Stimulated activated CD8-positive, alpha-beta memory T cell treated with anti-CD3 and anti-CD28 coated beads, Interleukin-7, amount 100 ng/mL, for 1 hour (primary cell): ENCODE results near the gene AKT1S1.
A peak's percentile ranks its signal among the peaks of the same experiment; 100 is the strongest.

Experiments
- DNase-seq, 2 donors: peaks; one replicate each; pipeline ENCODE4 v3.0.0-alpha.2; 2020; ENCODE audit warnings: low read depth in 2 of 2

The AKT1S1 gene

GRCh38 chr19:49869009-49869483, 8.1 kb downstream of the AKT1S1 start:
- DNase-seq = no peak

GRCh38 chr19:49866933-49867782, 10.0 kb downstream of the AKT1S1 start, which contains the start of gene PNKP:
Gene PNKP, minus strand, starts transcription at chr19:49867576. Its CDS starts 372 bp downstream, at chr19:49867204.
- peak; percentile 68 to 80 for DNase-seq

DNA sequence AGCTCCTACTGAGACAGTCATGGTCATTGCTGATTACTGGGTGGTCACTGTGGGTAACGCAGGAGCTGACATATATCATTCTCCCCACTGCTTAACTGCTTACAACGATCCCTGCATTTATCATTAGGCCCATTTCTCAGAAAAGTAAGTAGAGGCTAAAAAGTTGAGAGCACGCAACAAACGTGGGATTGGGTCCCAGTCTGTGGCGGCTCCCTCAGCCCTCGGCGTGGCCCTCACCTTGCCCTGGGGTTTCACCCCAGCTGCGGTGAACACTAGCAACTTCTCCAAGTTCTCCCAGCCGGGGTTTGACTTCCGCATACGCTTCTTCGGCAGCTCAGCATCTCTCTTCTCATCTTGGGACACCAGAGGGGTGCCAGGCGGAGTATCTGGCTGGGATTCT, 12.3 kb downstream of the AKT1S1 start:
- DNase-seq = no peak

- DNase-seq = no peak
Observed at GRCh38 chr19:49863935-49864320, 13.2 kb downstream of the AKT1S1 start.

- DNase-seq = no peak
Observed at GRCh38 chr19:49863254-49863934, 13.8 kb downstream of the AKT1S1 start.

- no peak for DNase-seq
Observed at GRCh38 chr19:49862391-49863253, 14.5 kb downstream of the AKT1S1 start.

DNA sequence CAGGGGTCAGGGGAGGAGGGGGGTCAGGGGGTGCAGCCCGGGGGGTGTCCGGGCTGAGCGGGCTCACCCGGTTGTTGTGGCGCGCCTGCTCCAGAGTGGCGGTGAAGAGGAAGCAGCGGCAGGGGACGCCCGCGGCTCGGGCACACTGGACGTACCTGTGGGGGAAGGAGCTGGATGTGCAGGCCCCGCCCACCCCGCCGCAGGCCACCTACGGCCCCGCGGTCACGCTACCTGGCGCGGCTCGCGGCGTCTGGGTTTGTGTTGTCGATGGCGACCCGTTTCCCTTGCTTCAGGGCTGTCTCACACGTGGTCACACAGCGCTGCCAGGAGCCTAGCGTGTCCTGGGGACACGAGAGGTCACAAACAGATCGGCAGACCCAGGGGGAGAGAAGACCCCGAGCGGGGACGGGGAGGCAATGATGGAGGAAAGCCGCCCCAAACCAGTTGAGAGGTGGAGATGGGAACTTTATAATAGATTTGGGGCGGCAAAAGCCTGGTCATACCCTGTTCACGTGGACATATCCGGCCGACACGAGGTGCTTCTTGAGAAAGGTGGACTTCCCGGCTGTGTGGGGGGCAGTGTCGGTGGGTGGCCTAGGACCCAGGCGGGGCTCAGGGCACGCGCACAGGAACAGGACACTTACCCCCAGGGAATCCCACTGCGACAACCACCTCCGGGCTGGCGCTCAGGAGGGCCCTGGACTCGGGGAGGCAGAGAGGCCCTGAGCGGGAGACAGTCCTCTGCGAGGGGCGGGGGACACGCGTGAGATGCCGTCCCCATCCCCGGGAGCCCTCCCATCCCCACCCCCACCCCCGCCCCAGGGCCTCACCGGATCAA, 15.4 kb downstream of the AKT1S1 start:
- no peak for DNase-seq

DNA sequence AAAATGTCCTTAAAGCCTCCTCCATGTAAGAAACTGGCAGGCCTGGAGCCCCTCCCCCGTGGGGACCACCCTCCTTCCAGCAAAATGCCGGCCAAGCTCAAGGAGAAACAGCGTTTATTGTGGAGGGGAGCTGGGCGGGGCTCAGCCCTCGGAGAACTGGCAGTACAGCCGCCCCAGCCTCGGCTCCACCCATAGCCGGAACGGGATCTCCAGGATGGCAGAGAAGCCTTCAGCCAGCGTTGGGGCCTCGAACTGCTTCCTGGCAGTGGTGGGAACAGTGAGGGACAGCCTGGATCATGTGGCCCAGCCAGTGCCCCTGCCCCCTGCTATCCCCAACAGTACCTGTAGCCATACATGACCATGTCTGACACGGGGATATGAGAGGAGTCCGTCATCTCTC, 16.0 kb downstream of the AKT1S1 start:
- DNase-seq = no peak

GRCh38 chr19:49860336-49861102, 16.6 kb downstream of the AKT1S1 start:
- no peak for DNase-seq

DNA sequence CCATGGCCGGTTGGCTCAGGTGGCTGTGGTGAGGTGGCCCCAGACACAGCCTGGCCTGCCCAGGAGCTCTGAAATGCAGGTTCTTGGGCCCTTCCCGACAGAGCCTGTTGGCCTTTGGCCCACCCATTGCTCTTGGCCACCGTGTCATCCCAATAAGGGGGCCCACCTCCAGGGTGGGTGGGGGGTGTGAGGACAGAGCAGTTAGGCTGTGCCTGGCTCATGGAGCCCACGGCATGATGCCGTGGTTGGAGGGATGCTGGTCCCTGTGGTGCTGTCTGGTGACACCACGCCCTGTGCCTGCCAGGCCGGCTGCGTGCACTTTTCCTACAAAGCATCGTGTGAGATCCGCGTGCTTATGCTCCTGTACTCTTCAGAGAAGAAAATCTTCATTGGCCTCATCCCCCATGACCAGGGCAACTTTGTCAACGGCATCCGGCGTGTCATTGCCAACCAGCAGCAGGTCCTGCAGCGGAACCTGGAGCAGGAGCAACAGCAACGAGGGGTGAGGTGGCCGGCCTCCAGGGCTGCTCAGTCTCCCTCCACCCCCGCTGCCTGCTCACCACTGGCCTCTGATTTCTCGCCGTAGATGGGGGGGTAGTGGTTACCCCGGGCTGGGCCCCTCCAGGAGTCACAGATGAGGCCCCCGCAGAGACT, 17.3 kb downstream of the AKT1S1 start:
- no peak for DNase-seq

- DNase-seq = no peak
Observed at GRCh38 chr19:49858088-49858985, 18.8 kb downstream of the AKT1S1 start.

GRCh38 chr19:49857838-49858087, 19.4 kb downstream of the AKT1S1 start:
- no peak for DNase-seq

DNA sequence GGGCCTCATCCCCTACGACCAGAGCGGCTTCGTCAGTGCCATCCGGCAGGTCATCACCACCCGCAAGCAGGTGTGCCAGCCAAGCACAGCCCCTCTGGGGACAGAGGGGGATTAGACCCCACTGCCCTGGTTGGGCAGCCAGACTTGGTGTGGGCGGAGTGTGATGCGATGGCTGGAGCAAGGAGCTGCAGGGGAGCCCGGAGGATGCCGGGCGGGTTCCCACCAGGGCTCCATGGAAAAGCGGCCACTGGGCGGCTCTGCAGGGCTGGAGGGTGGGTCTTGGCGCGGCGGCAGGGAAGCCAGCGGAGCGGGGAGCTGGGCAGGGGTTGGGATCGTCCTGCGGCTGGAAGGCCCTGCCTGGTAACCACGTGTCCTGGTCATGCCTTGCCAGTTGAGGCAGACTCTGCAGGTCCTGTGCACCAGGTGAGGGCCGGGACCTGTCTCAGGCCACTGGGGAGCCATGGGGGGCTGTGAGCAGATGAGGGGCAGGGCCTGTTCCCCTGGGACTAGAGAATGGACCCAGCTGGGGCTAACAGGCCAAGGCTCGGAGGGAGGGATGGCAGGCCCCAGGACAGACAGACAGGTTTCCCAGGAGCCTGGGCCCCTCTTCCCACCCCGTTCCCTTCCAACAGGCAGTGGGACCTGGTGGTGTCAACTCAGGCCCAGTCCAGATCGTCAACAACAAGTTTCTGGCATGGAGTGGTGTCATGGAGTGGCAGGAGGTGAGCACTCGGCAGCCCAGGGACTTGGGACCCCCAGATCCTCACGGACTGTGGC, 19.9 kb downstream of the AKT1S1 start:
- DNase-seq = no peak

- DNase-seq = no peak
Observed at GRCh38 chr19:49856574-49857021, 20.6 kb downstream of the AKT1S1 start.

GRCh38 chr19:49855676-49856573, 21.2 kb downstream of the AKT1S1 start:
- DNase-seq = no peak

- no peak for DNase-seq
Observed at GRCh38 chr19:49855277-49855675, 21.9 kb downstream of the AKT1S1 start.
